ENCODE measurements around the gene ATG101. TPM values are rescaled to one million over a fixed set of nuclear protein-coding genes. Genes with fewer than 3 reads are reported as not detected.
A peak's percentile ranks its signal among the peaks of the same experiment; 100 is the strongest.
"Not testable (repeated sequence)": the region's sequence is repeated elsewhere in the genome, so short reads cannot be mapped to it uniquely, and the experiment has no call there.

ATG101 gene
- total RNA-seq, 2 experiments from 2014 or later, result 20.6 to 20.9 TPM

GRCh38 chr12:52116222-52117125, 46.7 kb downstream of the ATG101 start:
- POLR2A ChIA-PET; H3K27ac ChIP-seq (ENCODE audit: low read depth in 1 of 2, low read length in 2 of 2); H3K4me3 Mint-ChIP-seq; ATAC-seq (ENCODE audit: poor library complexity); H3K36me3 Mint-ChIP-seq (ENCODE audit: low read depth); H3K36me3 ChIP-seq (ENCODE audit: insufficient read depth, low read length); H3K4me3 ChIP-seq (ENCODE audit: low read length); H3K4me1 Mint-ChIP-seq (ENCODE audit: low read depth); H3K9me3 ChIP-seq (ENCODE audit: control insufficient read depth in 1 of 2, insufficient read depth in 1 of 2, low read length in 2 of 2); H3K9me3 Mint-ChIP-seq; intact Hi-C loops (cut with DNase I, micrococcal nuclease); H3K27me3 ChIP-seq (ENCODE audit: control insufficient read depth in 1 of 2, insufficient read depth in 2 of 2, low read length in 2 of 2); H3K27ac Mint-ChIP-seq: not testable (repeated sequence)
- peaks cover 14% of the 10 kb centered on the region for H3K4me1 ChIP-seq (ENCODE audit: insufficient read depth, low read length)
- peak; percentile 45 for TF ChIP-seq CTCF (IDR thresholded peaks at IDR 0.05)
- peak; percentile 44 to 81 (median 56) for DNase-seq
- peaks cover 29% of the 10 kb centered on the region for H3K27me3 Mint-ChIP-seq
- CTCF ChIA-PET, result interaction anchor here (0.8 to 2.0 kb wide), 10 partner anchors 9 to 154 kb away, joined by 3 to 7 read pairs (median 3); partner anchors contain the start of gene ATG101

GRCh38 chr12:52117806-52118475, 48.2 kb downstream of the ATG101 start:
- POLR2A ChIA-PET; H3K27ac Mint-ChIP-seq; H3K4me3 Mint-ChIP-seq; H3K36me3 ChIP-seq (ENCODE audit: insufficient read depth, low read length); ATAC-seq (ENCODE audit: poor library complexity); DNase-seq; H3K9me3 Mint-ChIP-seq; H3K36me3 Mint-ChIP-seq (ENCODE audit: low read depth); H3K9me3 ChIP-seq (ENCODE audit: control insufficient read depth in 1 of 2, insufficient read depth in 1 of 2, low read length in 2 of 2); H3K27ac ChIP-seq (ENCODE audit: low read depth in 1 of 2, low read length in 2 of 2); H3K27me3 ChIP-seq (ENCODE audit: control insufficient read depth in 1 of 2, insufficient read depth in 2 of 2, low read length in 2 of 2); intact Hi-C loops (cut with DNase I, micrococcal nuclease); H3K4me3 ChIP-seq (ENCODE audit: low read length): not testable (repeated sequence)
- Mint-ChIP-seq H3K4me1 (ENCODE audit: low read depth) (peaks cover 14% of the 10 kb centered on the region), H3K27me3 (peaks cover 43% of the 10 kb centered on the region)
- H3K4me1 ChIP-seq (ENCODE audit: insufficient read depth, low read length), result peaks cover 21% of the 10 kb centered on the region
- CTCF ChIA-PET, result interaction anchor here (2.0 kb wide), 1 partner anchor 93 kb away, joined by 7 read pairs; no protein-coding TSS in a partner anchor

GRCh38 chr12:52119398-52120254, 49.8 kb downstream of the ATG101 start:
- H3K4me1 Mint-ChIP-seq (ENCODE audit: low read depth), result peaks cover 14% of the 10 kb centered on the region
- H3K36me3 Mint-ChIP-seq (ENCODE audit: low read depth), result no peaks in the 10 kb centered on the region
- Histone ChIP-seq H3K27me3 (ENCODE audit: control insufficient read depth in 1 of 2, insufficient read depth in 2 of 2, low read length in 2 of 2) (peaks cover 0 to 8% of the 10 kb centered on the region in 2 experiments), H3K27ac (ENCODE audit: low read depth in 1 of 2, low read length in 2 of 2) (no peak overlapping the region), H3K36me3 (ENCODE audit: insufficient read depth, low read length) (no peaks in the 10 kb centered on the region), H3K4me3 (ENCODE audit: low read length) (no peak overlapping the region), H3K9me3 (ENCODE audit: control insufficient read depth in 1 of 2, insufficient read depth in 1 of 2, low read length in 2 of 2) (no peaks in the 10 kb centered on the region), H3K4me1 (ENCODE audit: insufficient read depth, low read length) (peaks cover 21% of the 10 kb centered on the region)
- intact Hi-C loops (cut with DNase I, micrococcal nuclease), result no loop called here
- peak in 11 of 14 experiments; percentile 7 to 72 (median 15) for DNase-seq
- H3K9me3 Mint-ChIP-seq, result no peaks in the 10 kb centered on the region
- CTCF ChIA-PET, result interaction anchor here (1.6 kb wide), 1 partner anchor 94 kb away, joined by 7 read pairs; no protein-coding TSS in a partner anchor
- POLR2A ChIA-PET, result no interaction called here
- H3K27me3 Mint-ChIP-seq, result peaks cover 50% of the 10 kb centered on the region
- peak; percentile 68 for ATAC-seq (ENCODE audit: poor library complexity)
- no peak overlapping the region for H3K4me3 Mint-ChIP-seq
- no peak overlapping the region for H3K27ac Mint-ChIP-seq
- peak; percentile 55 for TF ChIP-seq CTCF (IDR thresholded peaks at IDR 0.05)

Measured in CD4-positive, alpha-beta T cell (primary cell).